Urothelium cell line (cell line): ENCODE results near the gene C2orf68.
A peak's percentile ranks its signal among the peaks of the same experiment; 100 is the strongest.
"Not testable (repeated sequence)": the region's sequence is repeated elsewhere in the genome, so short reads cannot be mapped to it uniquely, and the experiment has no call there.

Experiments used
- DNase-seq: peaks from one replicate; pipeline ENCODE4 v3.0.0; 2011; ENCODE audit warnings: low spot score, mixed read lengths
- FAIRE-seq: peaks from 2 replicates; lab custom pipeline; 2011; peaks lifted over from hg19 to GRCh38; lab: Jason Lieb, UNC

Gene C2orf68

DNA sequence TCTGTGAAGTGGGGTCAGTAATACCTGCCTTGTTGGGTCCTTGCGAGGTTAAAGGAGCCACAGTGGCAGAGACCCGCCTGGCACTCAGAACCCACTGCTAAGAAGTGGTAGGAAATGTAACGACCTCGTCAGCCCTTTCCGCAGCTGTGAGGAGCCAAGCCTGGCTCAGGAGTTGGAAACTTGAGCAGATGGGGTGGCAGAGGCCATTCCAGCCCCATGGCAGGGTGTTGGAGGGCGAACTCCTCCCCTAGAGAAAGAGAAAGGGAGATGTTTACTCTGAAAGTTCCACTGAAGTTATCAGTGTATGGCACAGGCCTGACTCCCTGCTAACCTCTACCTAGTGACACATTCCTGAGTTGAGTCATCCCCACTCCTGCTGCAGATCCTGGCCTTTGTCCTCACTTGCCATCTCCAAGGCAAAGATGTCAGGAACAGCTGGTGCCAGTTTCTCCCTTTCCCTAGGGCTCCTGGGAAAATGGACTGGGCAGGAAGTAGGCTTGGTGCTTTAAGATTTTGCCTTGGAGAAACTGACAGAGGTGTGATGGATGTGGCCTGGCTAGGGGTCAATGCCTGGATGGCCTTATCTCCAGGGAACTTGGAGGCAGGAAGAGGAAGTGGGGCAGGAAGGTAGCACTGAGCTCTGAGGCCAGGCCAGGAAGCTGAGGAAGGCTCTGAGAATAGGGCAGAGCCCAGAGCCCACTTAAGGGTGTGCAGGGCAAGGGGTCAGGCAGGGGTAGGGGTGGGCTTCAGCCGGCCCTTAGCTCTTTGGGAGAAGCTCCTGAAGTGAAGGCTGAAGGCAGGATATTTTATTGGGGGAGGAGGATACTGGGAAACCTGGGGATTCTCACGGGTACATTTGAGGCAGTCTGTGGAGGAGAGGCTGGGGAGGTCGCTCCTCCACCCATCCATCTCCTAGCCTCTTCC, 26.7 kb downstream of the C2orf68 start:
- no peak for FAIRE-seq

GRCh38 chr2:85584354-85584856, 27.5 kb downstream of the C2orf68 start, which contains the start of gene VAMP5:
Gene VAMP5, plus strand, starts transcription at chr2:85584431. Its CDS starts 60 bp downstream, at chr2:85584491.
- no peak for FAIRE-seq
- DNase-seq: no peak

More for the DNA sequence above, 26.7 kb downstream of the C2orf68 start:
- peak; percentile 79 for DNase-seq

DNA sequence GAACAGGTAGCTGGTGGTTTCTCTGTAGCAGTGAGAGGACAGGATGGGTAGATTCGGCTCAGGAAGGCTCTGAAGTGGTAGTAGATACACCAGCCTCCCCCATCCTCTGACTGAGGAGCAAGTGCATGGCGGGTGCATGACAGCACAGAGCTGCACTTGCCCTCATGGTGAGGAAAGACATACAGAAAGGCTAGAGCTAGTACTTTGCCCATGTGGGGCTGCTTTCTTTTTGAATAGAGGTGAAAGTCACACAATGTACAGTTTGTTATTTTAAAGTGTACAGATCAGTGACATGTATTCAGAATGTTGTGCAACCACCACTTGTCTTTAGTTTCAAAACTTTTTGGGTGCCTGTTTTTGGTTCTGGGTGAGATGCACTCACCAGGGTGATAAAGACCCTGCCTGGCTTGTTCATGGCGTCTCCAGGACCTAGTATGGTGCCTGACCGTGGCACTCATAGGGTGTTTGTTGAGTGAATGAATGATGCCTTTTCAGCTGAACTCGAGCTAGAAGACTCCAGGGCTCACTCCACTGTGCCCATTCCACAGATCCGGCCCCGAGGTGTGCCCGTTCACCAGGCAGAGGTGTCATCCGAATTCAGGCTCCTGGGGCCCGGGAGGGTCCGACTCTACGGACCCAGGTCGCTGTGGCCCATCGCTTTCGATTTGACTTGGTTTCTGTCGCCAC, 28.1 kb downstream of the C2orf68 start:
- DNase-seq (no peak), FAIRE-seq (no peak)

DNA sequence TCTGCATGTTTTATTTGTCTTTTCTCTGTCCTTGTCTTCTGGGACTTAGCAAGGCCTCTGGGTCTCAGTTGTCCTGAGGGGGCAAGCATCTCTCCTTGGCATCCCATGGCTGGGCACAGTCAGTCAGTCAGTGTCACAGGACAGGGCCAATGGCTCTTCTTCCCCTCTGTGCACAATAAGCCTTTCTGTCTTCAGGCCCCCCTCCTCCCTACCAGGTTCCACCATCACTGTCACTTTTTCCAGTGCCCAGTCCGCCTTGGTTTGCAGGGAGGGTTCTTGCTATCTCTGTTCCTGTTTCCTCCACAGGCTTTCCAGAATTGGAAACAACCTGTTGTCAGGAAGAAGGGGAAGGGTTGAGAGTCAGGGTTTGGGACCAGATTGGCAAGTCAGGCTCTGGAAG, 29.4 kb downstream of the C2orf68 start:
- DNase-seq (no peak), FAIRE-seq (no peak)

- no peak for FAIRE-seq
- no peak for DNase-seq
Observed at GRCh38 chr2:85580206-85580605, 31.7 kb downstream of the C2orf68 start.

DNA sequence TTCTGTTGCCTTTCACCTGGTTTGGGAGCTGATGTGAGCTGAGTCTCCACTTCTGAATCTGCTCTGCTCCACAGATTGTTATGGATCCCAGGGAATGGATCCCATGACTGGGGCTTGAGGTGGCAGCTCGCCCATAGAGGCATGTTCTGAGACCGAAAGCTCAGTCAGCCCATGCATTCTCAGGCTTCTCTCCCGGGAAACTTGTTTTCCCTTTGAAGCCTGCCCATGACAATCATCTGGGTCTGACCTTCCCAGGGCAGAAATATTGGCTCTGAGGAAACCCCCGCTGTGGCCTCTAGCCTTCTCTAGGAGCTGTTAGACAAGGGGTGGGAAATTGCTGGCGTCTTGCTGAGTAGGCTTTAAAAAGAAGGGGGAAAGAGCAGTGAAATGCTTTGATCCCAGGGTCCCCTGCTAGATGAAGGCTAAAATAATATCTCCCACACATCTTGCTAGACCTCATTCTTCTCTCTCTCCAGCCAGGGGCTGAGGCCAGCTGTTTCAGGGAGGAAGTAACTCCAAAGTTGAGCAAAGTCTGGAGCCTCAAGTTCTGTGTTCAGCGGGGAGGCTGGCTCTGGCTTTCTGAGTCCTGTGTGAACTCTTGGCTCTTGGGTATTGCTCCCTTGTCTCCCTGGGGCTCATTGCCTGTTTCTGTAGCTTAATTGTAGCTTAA, 32.5 kb downstream of the C2orf68 start:
- DNase-seq (no peak), FAIRE-seq (no peak)

DNA sequence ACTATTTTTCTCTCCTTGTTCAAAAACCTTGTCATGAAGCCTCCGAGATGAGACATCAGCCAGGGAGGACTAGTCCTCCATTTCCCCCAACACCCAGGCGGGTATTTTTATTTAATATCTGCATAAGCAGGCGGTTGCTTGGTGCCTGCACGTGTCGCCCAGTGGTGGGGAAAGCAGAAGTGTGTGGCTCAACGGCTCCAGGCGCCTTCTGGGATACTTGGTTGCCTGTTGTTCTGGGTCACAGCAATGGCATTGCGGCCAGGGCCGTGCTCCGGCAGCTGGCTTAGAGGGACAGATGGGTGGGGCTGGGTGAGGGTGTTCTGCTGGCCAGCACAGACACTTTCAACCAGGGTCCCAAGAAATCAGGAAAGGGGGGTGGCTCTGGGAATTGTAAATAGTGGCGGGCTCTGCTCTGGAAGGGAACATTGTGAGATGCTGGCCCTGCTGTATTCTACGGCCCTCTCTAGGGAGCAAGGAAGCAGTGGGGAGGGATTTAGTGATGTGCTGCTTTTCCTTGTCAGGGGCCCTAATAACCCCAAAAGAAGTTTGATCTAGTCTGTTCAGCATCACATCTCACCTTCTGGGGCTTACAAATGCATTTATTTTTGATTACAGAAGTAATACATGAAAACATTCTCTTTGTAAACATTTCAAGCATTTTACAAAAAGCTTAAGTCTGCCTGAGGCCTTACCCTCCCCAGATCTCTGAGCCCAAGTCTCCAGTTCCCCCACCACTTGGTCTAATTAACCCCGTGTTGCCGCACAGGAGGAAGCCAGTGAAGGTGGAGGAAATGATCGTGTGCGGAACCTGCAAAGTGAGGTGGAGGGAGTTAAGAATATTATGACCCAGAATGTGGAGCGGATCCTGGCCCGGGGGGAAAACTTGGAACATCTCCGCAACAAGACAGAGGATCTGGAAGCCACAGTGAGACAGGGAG, 33.4 kb downstream of the C2orf68 start:
- no peak for FAIRE-seq

GRCh38 chr2:85577386-85578242, 34.3 kb downstream of the C2orf68 start, which contains the start of gene VAMP8:
Gene VAMP8, plus strand, starts transcription at chr2:85577586. Its CDS starts 61 bp downstream, at chr2:85577647.
- DNase-seq (peak; percentile 62), FAIRE-seq (no peak)

More for the DNA sequence above, 33.4 kb downstream of the C2orf68 start:
- DNase-seq: no peak

GRCh38 chr2:85577063-85577385, 34.8 kb downstream of the C2orf68 start:
- no peak for DNase-seq
- no peak for FAIRE-seq

- FAIRE-seq (no peak), DNase-seq (no peak)
Observed at GRCh38 chr2:85575739-85576138, 36.1 kb downstream of the C2orf68 start.

- no peak for FAIRE-seq
Observed at GRCh38 chr2:85566265-85566664, 45.6 kb downstream of the C2orf68 start.

GRCh38 chr2:85564144-85564563, 47.7 kb downstream of the C2orf68 start:
- FAIRE-seq (no peak), DNase-seq (no peak)

More at GRCh38 chr2:85566265-85566664, 45.6 kb downstream of the C2orf68 start:
- no peak for DNase-seq

DNA sequence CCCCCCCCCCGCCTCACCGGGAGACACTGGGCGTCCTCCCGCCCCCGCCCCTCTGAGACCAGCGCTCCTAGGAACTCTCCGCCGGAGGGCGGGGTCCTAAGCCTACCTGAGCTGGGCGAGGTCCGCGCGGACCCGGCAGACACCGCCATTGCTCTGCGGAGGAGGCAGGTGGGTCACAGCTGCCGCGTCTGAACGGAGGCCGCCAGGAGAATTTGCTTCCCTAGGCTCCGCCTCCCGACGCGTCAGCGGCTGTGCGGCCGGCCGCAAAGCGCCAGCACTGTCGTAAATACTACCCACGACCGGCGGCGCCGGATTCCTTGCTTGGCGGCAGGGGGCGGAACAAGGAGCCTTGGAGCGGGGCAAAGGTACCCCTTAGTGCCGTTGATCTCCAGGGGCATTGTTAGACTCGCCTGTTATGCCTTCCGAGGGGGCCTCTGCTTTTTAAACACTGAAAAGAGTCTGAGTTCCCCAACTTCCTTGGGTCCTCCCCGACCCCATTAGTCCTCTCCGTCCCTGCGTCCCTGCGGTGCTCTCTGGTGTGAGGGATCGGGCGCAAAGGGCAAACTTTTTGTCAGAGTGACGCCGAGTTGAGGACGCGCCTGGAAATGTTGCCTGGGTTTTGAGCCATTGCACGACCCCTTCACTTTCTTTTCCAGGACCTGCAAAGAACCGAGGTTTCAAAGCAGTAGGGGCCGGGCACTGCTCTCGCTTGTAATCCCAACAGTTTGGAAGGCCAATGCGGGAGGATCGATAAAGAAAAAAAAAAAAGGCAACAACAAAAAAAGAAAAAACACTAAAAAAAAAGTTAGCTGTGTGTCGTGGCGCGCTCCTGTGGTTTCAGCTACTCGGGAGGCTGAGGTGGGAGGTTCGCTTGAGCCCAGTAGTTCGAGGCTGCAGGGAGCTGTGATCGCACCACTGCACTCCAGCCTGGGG, 50.3 kb downstream of the C2orf68 start, which contains the start of gene GGCX:
Gene GGCX, minus strand, starts transcription at position 214 of the 933 bp plus-strand sequence. Its CDS starts 65 bp downstream, at position 149.
- no peak for FAIRE-seq
- DNase-seq: peak; percentile 93

GRCh38 chr2:85560812-85561279, 51.0 kb downstream of the C2orf68 start:
- no peak for DNase-seq
- FAIRE-seq: no peak

GRCh38 chr2:85560403-85560726, 51.5 kb downstream of the C2orf68 start:
- DNase-seq, FAIRE-seq: not testable (repeated sequence)

GRCh38 chr2:85558160-85558559, 53.7 kb downstream of the C2orf68 start:
- DNase-seq: no peak
- no peak for FAIRE-seq

GRCh38 chr2:85557130-85557529, 54.7 kb downstream of the C2orf68 start:
- FAIRE-seq (no peak), DNase-seq (no peak)
